Fibroblast of peridontal ligament (primary cell): Measurements from ENCODE around the gene RBPJ.

Source experiments
- DNase-seq: peaks from one replicate; pipeline ENCODE4 v3.0.0-alpha.2; 2010; ENCODE audit errors: extremely low read depth

The RBPJ gene

GRCh38 chr4:26320538-26321372 is at the start of gene RBPJ:
RBPJ (plus strand) TSS chr4:26321014; CDS start chr4:26321029, 15 bp downstream.
- peak; percentile 98 for DNase-seq

- DNase-seq: no peak
These were observed 49.1 kb upstream of the RBPJ start for GRCh38 chr4:26271703-26272102.

- no peak for DNase-seq
These were observed 47.9 kb upstream of the RBPJ start for GRCh38 chr4:26272654-26273615.

GRCh38 chr4:26273616-26273980 is 47.2 kb upstream of the RBPJ start:
- DNase-seq: no peak

- DNase-seq: no peak
These were observed 45.5 kb upstream of the RBPJ start for GRCh38 chr4:26275281-26275680.

- DNase-seq: no peak
These were observed 41.4 kb upstream of the RBPJ start for GRCh38 chr4:26279446-26279845.

GRCh38 chr4:26281881-26282280 is 38.9 kb upstream of the RBPJ start:
- DNase-seq: peak; percentile 69

GRCh38 chr4:26284536-26284935 is 36.3 kb upstream of the RBPJ start:
- DNase-seq: no peak

GRCh38 chr4:26285272-26285671 is 35.5 kb upstream of the RBPJ start:
- DNase-seq: no peak

- no peak for DNase-seq
These were observed 33.1 kb upstream of the RBPJ start for GRCh38 chr4:26287756-26288155.

GRCh38 chr4:26288355-26288909 is 32.4 kb upstream of the RBPJ start:
- DNase-seq: peak; percentile 57

GRCh38 chr4:26289401-26289800 is 31.4 kb upstream of the RBPJ start:
- no peak for DNase-seq

GRCh38 chr4:26290321-26290720 is 30.5 kb upstream of the RBPJ start:
- DNase-seq: peak; percentile 53

GRCh38 chr4:26294904-26295303 is 25.9 kb upstream of the RBPJ start:
- no peak for DNase-seq

GRCh38 chr4:26296021-26296420 is 24.8 kb upstream of the RBPJ start:
- DNase-seq: no peak

- DNase-seq: no peak
These were observed 24.3 kb upstream of the RBPJ start for GRCh38 chr4:26296514-26296913.

- no peak for DNase-seq
These were observed 23.6 kb upstream of the RBPJ start for GRCh38 chr4:26297219-26297618.

- DNase-seq: peak; percentile 91
These were observed 22.4 kb upstream of the RBPJ start for GRCh38 chr4:26298198-26298947.

- DNase-seq: no peak
These were observed 21.4 kb upstream of the RBPJ start for GRCh38 chr4:26299254-26299882.

- no peak for DNase-seq
These were observed 20.2 kb upstream of the RBPJ start for GRCh38 chr4:26300314-26301307.
